ENCODE results near the gene GRM2. TPM values are rescaled to one million over a fixed set of nuclear protein-coding genes. Genes with fewer than 3 reads are reported as not detected.
A peak's percentile ranks its signal among the peaks of the same experiment; 100 is the strongest.

Gene GRM2
- total RNA-seq, 2 experiments from 2014 or later, result 1.7 to 2.4 TPM

- ChIA-PET POLR2A (interaction anchor here (1.4 kb wide), 1 partner anchor 37 kb away, joined by 3 read pairs; no protein-coding TSS in a partner anchor), CTCF (interaction anchor here (1.2 kb wide), 1 partner anchor 209 kb away, joined by 3 read pairs; no protein-coding TSS in a partner anchor)
- no peak for DNase-seq
- Mint-ChIP-seq H3K27ac (no peak overlapping the region), H3K4me3 (no peak overlapping the region), H3K9me3 (no peaks in the 10 kb centered on the region), H3K36me3 (ENCODE audit: low read depth) (peaks cover 14% of the 10 kb centered on the region), H3K27me3 (no peaks in the 10 kb centered on the region), H3K4me1 (peaks cover 6% of the 10 kb centered on the region)
Observed at GRCh38 chr3:51709675-51710074, 2.8 kb downstream of the GRM2 start.

GRCh38 chr3:51710631-51711351 lies 3.9 kb downstream of the GRM2 start:
- DNase-seq, result peak; percentile 15
- CTCF ChIA-PET, result interaction anchor here (1.2 to 1.3 kb wide), 2 partner anchors 8 to 210 kb away, joined by 3 read pairs; no protein-coding TSS in a partner anchor
- POLR2A ChIA-PET, result no interaction called here
- Mint-ChIP-seq H3K9me3 (no peaks in the 10 kb centered on the region), H3K27me3 (no peaks in the 10 kb centered on the region), H3K36me3 (ENCODE audit: low read depth) (peaks cover 9% of the 10 kb centered on the region), H3K4me1 (peaks cover 6% of the 10 kb centered on the region), H3K27ac (no peak overlapping the region), H3K4me3 (no peak overlapping the region)

- Mint-ChIP-seq H3K4me1 (peaks cover 6% of the 10 kb centered on the region), H3K27ac (no peak overlapping the region), H3K4me3 (no peak overlapping the region), H3K36me3 (ENCODE audit: low read depth) (peaks cover 4% of the 10 kb centered on the region), H3K9me3 (no peaks in the 10 kb centered on the region), H3K27me3 (no peaks in the 10 kb centered on the region)
- POLR2A ChIA-PET, result no interaction called here
- peak; percentile 13 for DNase-seq
- CTCF ChIA-PET, result interaction anchor here (1.3 kb wide), 1 partner anchor 8 kb away, joined by 3 read pairs; no protein-coding TSS in a partner anchor
Observed at GRCh38 chr3:51711352-51712037, 4.6 kb downstream of the GRM2 start.

- POLR2A ChIA-PET, result no interaction called here
Observed at GRCh38 chr3:51712038-51712420, 5.2 kb downstream of the GRM2 start.

GRCh38 chr3:51712511-51712931 lies 5.7 kb downstream of the GRM2 start:
- POLR2A ChIA-PET, result no interaction called here
- CTCF ChIA-PET, result no interaction called here
- Mint-ChIP-seq H3K36me3 (ENCODE audit: low read depth) (peaks cover under 1% of the 10 kb centered on the region), H3K27ac (no peak overlapping the region), H3K9me3 (no peaks in the 10 kb centered on the region), H3K4me3 (no peak overlapping the region), H3K4me1 (peaks cover 6% of the 10 kb centered on the region), H3K27me3 (no peaks in the 10 kb centered on the region)
- peak; percentile 14 for DNase-seq

More at GRCh38 chr3:51712038-51712420, 5.2 kb downstream of the GRM2 start:
- Mint-ChIP-seq H3K27ac (no peak overlapping the region), H3K36me3 (ENCODE audit: low read depth) (peaks cover 4% of the 10 kb centered on the region), H3K27me3 (no peaks in the 10 kb centered on the region), H3K4me3 (no peak overlapping the region), H3K4me1 (peaks cover 6% of the 10 kb centered on the region), H3K9me3 (no peaks in the 10 kb centered on the region)
- DNase-seq, result no peak
- CTCF ChIA-PET, result no interaction called here

GRCh38 chr3:51712963-51713362 lies 6.1 kb downstream of the GRM2 start:
- no peak overlapping the region for H3K4me3 Mint-ChIP-seq
- no peaks in the 10 kb centered on the region for H3K9me3 Mint-ChIP-seq
- no peak overlapping the region for H3K27ac Mint-ChIP-seq
- H3K36me3 Mint-ChIP-seq (ENCODE audit: low read depth), result no peaks in the 10 kb centered on the region
- H3K27me3 Mint-ChIP-seq, result no peaks in the 10 kb centered on the region
- H3K4me1 Mint-ChIP-seq, result peaks cover 6% of the 10 kb centered on the region
- ChIA-PET POLR2A (no interaction called here), CTCF (no interaction called here)
- peak; percentile 14 for DNase-seq

- peaks cover 21% of the 10 kb centered on the region for H3K4me1 Mint-ChIP-seq
- H3K27ac Mint-ChIP-seq, result no peak overlapping the region
- POLR2A ChIA-PET, result no interaction called here
- H3K4me3 Mint-ChIP-seq, result no peak overlapping the region
- no peaks in the 10 kb centered on the region for H3K9me3 Mint-ChIP-seq
- peak; percentile 14 for DNase-seq
- H3K27me3 Mint-ChIP-seq, result no peaks in the 10 kb centered on the region
- no peaks in the 10 kb centered on the region for H3K36me3 Mint-ChIP-seq (ENCODE audit: low read depth)
- CTCF ChIA-PET, result interaction anchor here (1.3 to 1.7 kb wide), 2 partner anchors 29 to 83 kb away, joined by 5 to 7 read pairs; no protein-coding TSS in a partner anchor
Observed at GRCh38 chr3:51715231-51715976, 8.5 kb downstream of the GRM2 start.

GRCh38 chr3:51715977-51716294 lies 9.1 kb downstream of the GRM2 start:
- no peaks in the 10 kb centered on the region for H3K36me3 Mint-ChIP-seq (ENCODE audit: low read depth)
- no peak overlapping the region for H3K4me3 Mint-ChIP-seq
- peaks cover 26% of the 10 kb centered on the region for H3K4me1 Mint-ChIP-seq
- DNase-seq, result peak; percentile 12
- no peaks in the 10 kb centered on the region for H3K27me3 Mint-ChIP-seq
- ChIA-PET POLR2A (no interaction called here), CTCF (interaction anchor here (0.8 to 1.7 kb wide), 4 partner anchors 11 to 82 kb away, joined by 3 to 7 read pairs (median 4); no protein-coding TSS in a partner anchor)
- H3K27ac Mint-ChIP-seq, result no peak overlapping the region
- no peaks in the 10 kb centered on the region for H3K9me3 Mint-ChIP-seq

GRCh38 chr3:51716805-51717204 lies 9.9 kb downstream of the GRM2 start:
- Mint-ChIP-seq H3K4me3 (no peak overlapping the region), H3K27ac (no peak overlapping the region), H3K27me3 (no peaks in the 10 kb centered on the region), H3K36me3 (ENCODE audit: low read depth) (no peaks in the 10 kb centered on the region), H3K4me1 (peaks cover 35% of the 10 kb centered on the region), H3K9me3 (no peaks in the 10 kb centered on the region)
- DNase-seq, result peak; percentile 13
- CTCF ChIA-PET, result interaction anchor here (0.8 to 1.7 kb wide), 5 partner anchors 12 to 81 kb away, joined by 3 to 7 read pairs (median 4); no protein-coding TSS in a partner anchor
- POLR2A ChIA-PET, result no interaction called here

GRCh38 chr3:51717446-51717845 lies 10.6 kb downstream of the GRM2 start:
- POLR2A ChIA-PET, result interaction anchor here (1.4 kb wide), 1 partner anchor 9 kb away, joined by 3 read pairs; no protein-coding TSS in a partner anchor
- peak; percentile 14 for DNase-seq
- Mint-ChIP-seq H3K27ac (no peak overlapping the region), H3K4me3 (no peak overlapping the region), H3K27me3 (no peaks in the 10 kb centered on the region), H3K9me3 (no peaks in the 10 kb centered on the region), H3K4me1 (peaks cover 38% of the 10 kb centered on the region), H3K36me3 (ENCODE audit: low read depth) (no peaks in the 10 kb centered on the region)
- CTCF ChIA-PET, result interaction anchor here (0.7 to 3.0 kb wide), 4 partner anchors 11 to 224 kb away, joined by 3 to 73 read pairs (median 8); partner anchors contain the start of genes PARP3 and RRP9

GRCh38 chr3:51717947-51718346 lies 11.1 kb downstream of the GRM2 start:
- CTCF ChIA-PET, result interaction anchor here (0.7 to 3.0 kb wide), 4 partner anchors 10 to 224 kb away, joined by 3 to 73 read pairs (median 8); partner anchors contain the start of genes PARP3 and RRP9

GRCh38 chr3:51718547-51719409 lies 11.9 kb downstream of the GRM2 start:
- Mint-ChIP-seq H3K4me1 (peaks cover 38% of the 10 kb centered on the region), H3K4me3 (no peak overlapping the region), H3K36me3 (ENCODE audit: low read depth) (no peaks in the 10 kb centered on the region), H3K9me3 (no peaks in the 10 kb centered on the region), H3K27ac (no peak overlapping the region), H3K27me3 (no peaks in the 10 kb centered on the region)
- ChIA-PET POLR2A (interaction anchor here (0.6 to 1.4 kb wide), 5 partner anchors 7 to 83 kb away, joined by 3 to 4 read pairs (median 3); no protein-coding TSS in a partner anchor), CTCF (interaction anchor here (0.6 to 3.0 kb wide), 18 partner anchors 8 to 277 kb away, joined by 3 to 73 read pairs (median 4); partner anchors contain the start of genes DCAF1, PARP3, RPL29 and RRP9)
- DNase-seq, result peak; percentile 83

More at GRCh38 chr3:51717947-51718346, 11.1 kb downstream of the GRM2 start:
- Mint-ChIP-seq H3K36me3 (ENCODE audit: low read depth) (no peaks in the 10 kb centered on the region), H3K4me1 (peaks cover 38% of the 10 kb centered on the region), H3K4me3 (no peak overlapping the region), H3K27me3 (no peaks in the 10 kb centered on the region), H3K27ac (no peak overlapping the region), H3K9me3 (no peaks in the 10 kb centered on the region)
- peak; percentile 15 for DNase-seq
- POLR2A ChIA-PET, result interaction anchor here (1.4 kb wide), 1 partner anchor 8 kb away, joined by 3 read pairs; no protein-coding TSS in a partner anchor
